Adrenal gland (tissue), 5 donors: ENCODE data around the gene HAUS2.

ENCODE experiments used
- CTCF ChIP-seq, 6 experiments: fragments of 450-650 bp in 4 of 6; fragments of 200-600 bp in 2 of 6; sonication (generic) in 1 of 6; IDR thresholded peaks; 1 replicate in 5 of 6; 2 replicates in 1 of 6; pipeline versions ENCODE4 v1.5.1 to v1.8.0; 2016 to 2021; ENCODE audit warnings: antibody characterized with exemption in 6 of 6, mild to moderate bottlenecking in 2 of 6, moderate library complexity in 1 of 6
- POLR2A ChIP-seq, 2 donors: fragments of 450-650 bp; IDR thresholded peaks; one replicate each; pipeline ENCODE4 v1.6.1; 2017; ENCODE audit warnings: antibody characterized with exemption in 2 of 2, mild to moderate bottlenecking in 2 of 2, moderate library complexity in 1 of 2
- donor health status: DM: no; HTN: no; CAD: no.

GRCh38 chr15:42547918-42548248 lies 755 bp upstream of the HAUS2 start:
- TF ChIP-seq CTCF (IDR thresholded peaks at IDR 0.05) (no peak), POLR2A (IDR thresholded peaks at IDR 0.05) (no peak)
